ENCODE results near the gene HS3ST3A1. TPM values are rescaled to one million over a fixed set of nuclear protein-coding genes. Genes with fewer than 3 reads are reported as not detected.

Gene HS3ST3A1
- total and polyA plus RNA-seq, 2 of the 8 experiments (the other 6 are each of a cell fraction or from before 2014, with no cell fraction given) = 5.4 to 5.7 TPM

- TF ChIP-seq KDM1A (IDR thresholded peaks at IDR 0.05; ENCODE audit: borderline replicate concordance, low read length) (no peak), BCL11A (IDR thresholded peaks at IDR 0.05; ENCODE audit: low read depth in 2 of 2, low read length in 2 of 2) (no peak), CBX8 (IDR thresholded peaks at IDR 0.05; ENCODE audit: borderline replicate concordance, low read depth, low read length) (no peak), TAF7 (optimal IDR thresholded peaks at IDR 0.05; ENCODE audit: borderline replicate concordance, low read depth, low read length) (no peak), SIX5 (IDR thresholded peaks at IDR 0.05; ENCODE audit: low read depth, low read length) (no peak), KDM5A (IDR thresholded peaks at IDR 0.05; ENCODE audit: low read length) (no peak), RBBP5 (IDR thresholded peaks at IDR 0.05; ENCODE audit: borderline replicate concordance, low read depth, low read length) (no peak), USF2 (IDR thresholded peaks at IDR 0.05; ENCODE audit: low read length) (no peak), TCF12 (IDR thresholded peaks at IDR 0.05; ENCODE audit: low read depth, low read length) (no peak), ATF2 (IDR thresholded peaks at IDR 0.05; ENCODE audit: low read length) (no peak)
These were observed 32.9 kb downstream of the HS3ST3A1 start (continued) for GRCh38 chr17:13568582-13569397.
